HG03175 (cell line): Measurements from ENCODE around the gene RABIF.
A peak's percentile ranks its signal among the peaks of the same experiment; 100 is the strongest.

ENCODE experiments used
- ATAC-seq: cut with Tn5 transposase; IDR thresholded peaks from one replicate; pipeline ENCODE4 v1.9.1; 2021; ENCODE audit warnings: mild to moderate bottlenecking, moderate library complexity; ENCODE audit not compliant: unreplicated experiment

Gene RABIF

DNA sequence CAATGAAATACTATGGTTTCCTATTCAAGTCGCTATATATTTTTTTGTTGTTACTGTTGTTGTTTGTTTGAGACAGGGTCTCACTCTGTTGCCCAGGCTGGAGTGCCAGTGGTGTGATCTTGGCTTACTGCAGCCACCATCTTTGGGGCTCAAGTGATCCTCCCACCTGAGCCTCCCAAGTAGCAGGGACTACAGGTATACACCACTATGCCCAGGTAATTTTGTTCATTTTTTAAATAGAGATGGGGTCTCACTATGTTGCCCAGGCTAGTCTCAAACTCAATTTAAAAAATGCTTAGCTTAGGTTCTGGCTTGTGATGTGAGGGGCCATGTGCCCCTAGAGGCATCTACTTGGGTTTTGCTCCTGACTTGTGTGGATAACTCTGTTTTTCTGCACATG lies 9.8 kb downstream of the RABIF start:
- ATAC-seq: no peak

DNA sequence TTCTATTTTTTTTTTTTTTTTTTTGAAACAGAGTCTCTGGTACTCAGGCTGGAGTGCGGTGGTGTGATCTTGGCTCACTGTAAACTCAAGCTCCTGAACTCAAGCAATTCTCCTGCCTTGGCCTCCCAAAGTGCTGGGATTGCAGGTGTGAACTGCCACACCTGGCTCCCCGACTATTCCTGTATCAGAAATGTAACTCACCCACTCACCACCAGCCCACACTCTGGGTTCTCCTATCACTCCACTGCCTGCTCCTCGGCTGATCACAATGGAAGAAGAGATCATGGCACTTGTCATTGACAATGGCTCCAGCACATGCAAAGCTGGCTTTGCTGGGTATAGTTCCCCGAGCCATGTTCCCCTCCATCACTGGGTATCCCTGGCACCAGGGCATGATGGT lies 15.9 kb downstream of the RABIF start:
- ATAC-seq: no peak

DNA sequence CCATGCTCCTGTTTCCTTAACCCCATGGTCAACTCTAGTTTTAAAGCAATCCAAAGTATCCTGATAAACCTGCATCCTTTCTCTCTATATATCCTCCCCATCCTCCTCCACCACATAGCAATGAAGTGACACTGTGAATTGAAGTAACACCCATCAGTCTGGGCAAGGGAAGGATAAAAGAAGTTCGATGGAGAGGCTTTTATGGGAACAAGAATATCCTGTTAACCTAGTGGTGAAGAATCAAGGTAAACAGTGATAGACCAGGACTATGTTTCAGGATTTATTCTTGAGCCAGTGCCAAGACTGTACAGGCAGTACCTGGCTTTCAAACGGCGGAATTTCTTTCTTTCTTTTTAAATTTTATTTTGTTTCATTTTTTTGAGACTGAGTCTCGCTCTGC lies 17.6 kb downstream of the RABIF start:
- ATAC-seq: no peak

DNA sequence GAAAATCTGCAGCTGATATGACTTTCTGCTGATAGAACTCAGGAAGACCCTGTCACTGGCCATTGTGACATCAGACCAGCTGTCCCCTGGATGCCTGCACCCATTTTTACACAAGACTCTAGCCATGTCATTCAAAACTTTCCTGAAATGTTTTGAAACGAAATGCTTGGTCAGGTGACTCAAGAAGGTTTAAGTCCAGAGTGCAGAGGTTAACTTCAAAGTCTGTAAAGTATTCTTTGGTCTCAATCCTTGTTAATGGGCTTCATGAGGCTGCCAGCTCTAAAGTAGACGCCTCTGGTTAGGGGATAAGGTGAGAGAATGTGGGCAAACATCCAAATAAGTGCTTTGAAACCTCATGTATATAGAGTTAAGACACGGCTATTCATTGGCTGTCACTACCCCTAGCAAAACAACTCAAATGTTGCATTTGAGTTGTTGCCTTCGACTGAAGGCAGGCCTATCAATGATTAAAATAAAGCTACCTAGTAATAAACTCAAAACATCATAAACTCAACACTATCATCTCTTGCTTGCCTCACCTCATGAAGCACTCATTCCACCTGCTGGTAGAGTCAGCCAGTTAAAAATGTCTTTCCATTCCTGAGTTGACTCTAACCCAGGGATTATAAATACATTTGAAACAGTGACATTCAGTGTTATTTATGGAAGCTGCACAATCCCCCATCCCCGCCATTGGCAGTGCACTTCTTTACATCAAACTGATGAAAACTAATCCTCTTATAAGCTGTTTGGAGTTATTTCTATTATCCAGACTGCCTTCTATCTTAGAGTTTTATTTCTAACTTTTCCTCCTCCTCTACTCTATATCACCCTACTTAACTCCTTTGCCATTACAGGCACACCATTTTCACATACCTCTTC lies 26.0 kb downstream of the RABIF start:
- ATAC-seq: no peak

DNA sequence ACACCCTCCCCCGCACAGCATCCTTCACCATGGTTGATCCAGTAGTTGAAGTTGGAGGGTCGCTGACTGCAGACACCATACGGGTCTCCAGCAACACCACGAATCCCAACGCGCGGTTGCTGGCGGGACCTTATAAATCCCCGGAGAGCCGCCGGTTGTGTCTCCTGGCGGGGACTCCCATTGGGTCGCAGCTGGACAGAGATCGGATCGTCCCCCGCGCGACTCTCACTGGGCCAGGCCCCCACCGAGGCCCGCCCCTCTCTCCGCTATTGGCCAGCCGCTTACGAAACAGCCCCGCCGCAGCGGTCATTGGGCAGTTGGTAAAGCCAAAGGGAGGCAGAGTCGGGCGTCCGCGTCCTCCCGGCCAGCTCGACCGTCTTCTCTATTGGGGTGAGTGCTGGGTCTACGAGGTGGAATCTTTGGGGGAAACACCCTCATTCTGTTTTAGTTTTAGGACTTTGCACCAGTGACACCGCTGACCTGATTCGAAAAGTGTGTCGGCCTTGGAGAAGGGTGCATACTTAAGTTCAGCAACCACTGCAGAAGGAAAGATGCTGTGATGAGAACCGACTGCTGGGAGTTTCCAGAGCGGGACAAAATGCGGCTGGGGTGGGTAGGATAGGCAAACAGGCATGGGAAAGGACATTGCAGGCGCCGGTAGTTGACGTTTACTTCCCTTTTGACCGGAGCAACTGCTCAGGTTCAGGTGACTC lies 27.4 kb downstream of the RABIF start:
- peak; percentile 74 for ATAC-seq

DNA sequence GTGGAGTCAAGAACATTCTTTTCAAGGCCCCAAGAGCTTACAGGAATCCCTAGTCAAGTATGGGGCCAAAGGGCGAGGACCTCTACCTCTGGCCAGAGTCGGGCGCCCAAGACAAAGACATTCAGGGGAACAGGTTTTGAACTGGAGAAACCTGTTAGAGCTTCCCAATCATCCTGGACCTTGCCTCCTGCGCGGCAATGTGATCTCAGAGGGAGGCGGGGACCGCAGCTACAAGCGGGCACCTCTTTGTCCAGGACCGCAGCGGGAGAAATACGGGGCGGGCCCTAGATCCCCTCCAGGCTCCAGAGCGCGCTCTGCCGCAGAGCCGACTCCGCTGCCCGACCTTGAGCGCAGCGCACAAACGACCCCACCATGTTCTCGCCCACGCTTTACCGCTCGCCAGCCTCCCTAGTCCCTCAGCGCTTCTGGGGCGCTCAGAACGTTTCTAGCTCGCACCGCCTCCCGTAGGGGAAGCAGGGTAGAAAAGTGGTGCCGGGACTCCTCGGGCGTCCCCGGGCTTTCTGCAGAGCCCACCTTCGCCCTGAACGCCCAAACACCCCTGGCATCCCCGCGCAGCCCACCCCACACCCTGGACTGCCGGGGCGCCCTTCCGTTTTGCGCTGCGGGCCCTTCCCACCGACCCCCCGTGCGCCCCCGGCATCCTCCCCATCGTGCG lies 28.1 kb downstream of the RABIF start:
- no peak for ATAC-seq

DNA sequence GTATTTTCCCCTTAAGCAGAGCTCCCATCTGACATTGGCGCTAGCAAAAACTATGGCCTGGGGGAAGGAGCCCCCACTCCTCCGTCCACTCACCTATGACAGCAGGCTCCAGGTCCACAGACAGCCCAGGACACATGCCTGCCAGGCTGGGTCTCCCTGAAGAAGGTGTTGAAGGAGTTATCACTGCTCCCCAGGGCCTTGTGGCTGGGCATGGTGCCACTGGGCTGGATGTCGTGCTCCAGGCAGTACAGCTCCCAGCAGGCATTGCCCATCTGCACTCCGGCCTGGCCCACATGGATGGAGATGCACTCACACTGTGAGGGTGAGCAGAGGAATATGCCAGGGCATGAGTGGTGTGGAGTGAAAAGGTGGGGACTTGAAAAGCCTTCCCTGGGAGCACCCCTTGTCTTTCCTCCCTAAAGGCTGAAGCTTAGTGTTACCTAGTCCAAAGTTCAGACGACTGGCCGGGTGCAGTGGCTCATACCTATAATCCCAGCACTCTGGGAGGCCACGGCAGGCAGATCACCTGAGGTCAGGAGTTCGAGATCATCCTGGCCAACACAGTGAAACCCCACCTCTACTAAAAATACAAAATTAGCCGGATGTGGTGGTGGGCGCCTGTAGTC lies 30.0 kb downstream of the RABIF start:
- ATAC-seq: no peak

DNA sequence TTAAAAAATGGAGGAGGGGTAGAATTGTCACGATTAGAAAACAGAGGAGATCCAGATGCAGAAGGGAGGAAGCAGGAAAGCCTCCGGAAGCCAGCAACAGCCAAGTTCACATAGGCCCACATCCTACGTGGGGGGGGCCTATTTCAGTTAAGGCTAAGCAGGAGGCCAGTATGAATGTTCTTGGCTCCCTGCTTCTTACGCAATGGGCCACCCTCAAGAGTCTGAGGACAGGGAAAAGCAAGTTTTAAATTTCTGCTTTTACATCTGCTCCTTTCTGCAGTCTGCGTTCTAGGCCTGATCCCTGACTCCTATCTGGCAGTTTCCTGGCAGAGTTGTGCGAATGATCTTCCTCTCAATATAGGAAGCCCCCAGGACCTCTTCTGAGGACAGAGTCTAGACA lies 30.6 kb downstream of the RABIF start:
- no peak for ATAC-seq

DNA sequence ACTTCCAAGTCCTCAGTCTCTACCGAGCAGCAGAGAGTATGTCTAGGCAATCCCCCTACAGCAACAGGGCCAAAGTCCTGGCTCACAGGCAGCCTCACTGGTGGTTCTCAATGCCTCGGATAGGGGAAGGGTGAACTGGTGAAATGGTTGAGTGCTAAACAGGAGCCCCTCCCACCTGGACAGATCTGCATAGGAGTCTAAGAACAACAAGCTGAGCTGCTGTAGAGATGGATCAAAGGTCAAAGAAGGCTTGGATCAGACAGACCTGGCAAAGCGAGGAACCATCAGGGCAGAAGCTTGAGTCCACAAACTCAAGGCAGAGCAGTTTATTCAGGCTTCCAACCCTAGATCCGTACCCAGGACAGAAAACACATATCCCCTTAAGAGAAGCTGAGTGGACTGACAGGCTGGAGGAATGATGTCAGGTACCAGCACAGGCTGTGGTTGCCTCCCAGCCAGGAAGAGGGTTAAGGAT lies 31.8 kb downstream of the RABIF start:
- no peak for ATAC-seq

DNA sequence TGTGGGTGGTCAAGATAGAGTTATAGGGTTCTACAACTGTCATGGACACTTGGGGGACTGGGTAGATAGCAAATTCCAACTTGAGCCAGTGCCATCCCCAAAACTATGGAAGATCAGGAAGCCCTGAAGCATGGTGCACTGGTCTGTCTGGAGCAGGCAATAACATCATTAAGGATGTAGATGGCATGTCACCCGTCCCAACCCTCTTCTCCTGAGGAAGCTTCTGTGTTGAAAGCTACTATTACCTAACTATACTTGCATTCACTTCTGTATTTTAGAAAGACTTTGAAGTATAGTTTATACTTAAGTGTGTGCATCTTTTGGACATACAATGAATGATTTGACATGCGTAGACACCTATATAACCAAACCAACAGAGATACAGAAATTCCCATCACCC lies 32.9 kb downstream of the RABIF start:
- no peak for ATAC-seq

DNA sequence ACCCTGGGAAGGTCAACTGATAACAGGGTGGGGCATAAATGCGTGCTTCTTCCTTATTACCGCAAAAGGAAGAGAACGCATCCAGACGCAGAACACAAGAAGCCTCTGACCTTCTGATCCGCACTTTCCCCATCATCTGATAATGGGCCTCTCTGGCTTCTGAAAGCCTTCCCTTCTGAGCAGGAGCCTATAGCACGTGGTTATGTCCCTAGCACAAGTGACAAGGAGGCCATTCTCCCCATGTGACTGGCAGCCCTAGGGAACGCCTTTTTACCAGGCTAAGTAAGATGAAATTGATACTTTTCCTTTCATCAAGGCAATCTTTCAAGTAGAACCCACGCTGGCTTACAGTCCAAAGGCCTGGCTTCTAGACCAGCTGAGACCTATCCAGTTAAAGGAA lies 34.2 kb downstream of the RABIF start:
- no peak for ATAC-seq

DNA sequence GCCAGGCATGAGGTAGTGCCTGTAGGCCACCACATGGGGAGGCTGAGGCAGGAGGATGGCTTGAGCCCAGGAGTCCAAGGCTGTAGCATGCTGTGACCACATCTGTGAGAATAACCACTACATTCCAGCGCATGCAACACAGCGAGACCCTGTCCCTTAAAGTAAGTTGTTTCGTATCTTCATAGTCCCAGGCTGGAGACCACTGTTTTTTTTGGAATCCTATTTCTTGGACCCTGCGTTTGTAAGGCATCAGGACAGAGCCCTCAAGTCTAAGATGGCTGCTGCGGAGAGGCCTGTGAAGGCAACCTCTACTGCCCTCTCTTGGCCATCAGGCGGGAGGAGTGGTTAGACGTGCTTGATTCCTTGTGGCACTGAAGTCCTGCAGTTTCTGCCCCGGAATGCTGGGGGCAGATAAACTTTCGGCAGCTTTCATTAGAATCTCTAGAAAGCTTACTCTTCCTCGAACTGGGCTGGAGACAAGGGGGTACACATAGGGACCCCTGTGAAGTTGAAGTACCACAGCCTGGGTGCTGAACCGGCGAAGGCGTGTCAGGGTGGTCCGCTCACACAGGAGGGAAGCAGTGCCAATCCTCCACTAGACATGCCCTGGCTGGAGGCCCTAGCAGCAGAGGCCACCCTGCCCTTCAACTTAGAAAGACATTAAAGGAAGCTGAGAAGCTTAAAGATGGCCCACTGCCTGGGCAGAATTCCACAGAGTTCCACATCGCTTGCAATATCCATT lies 36.6 kb downstream of the RABIF start:
- ATAC-seq: no peak

DNA sequence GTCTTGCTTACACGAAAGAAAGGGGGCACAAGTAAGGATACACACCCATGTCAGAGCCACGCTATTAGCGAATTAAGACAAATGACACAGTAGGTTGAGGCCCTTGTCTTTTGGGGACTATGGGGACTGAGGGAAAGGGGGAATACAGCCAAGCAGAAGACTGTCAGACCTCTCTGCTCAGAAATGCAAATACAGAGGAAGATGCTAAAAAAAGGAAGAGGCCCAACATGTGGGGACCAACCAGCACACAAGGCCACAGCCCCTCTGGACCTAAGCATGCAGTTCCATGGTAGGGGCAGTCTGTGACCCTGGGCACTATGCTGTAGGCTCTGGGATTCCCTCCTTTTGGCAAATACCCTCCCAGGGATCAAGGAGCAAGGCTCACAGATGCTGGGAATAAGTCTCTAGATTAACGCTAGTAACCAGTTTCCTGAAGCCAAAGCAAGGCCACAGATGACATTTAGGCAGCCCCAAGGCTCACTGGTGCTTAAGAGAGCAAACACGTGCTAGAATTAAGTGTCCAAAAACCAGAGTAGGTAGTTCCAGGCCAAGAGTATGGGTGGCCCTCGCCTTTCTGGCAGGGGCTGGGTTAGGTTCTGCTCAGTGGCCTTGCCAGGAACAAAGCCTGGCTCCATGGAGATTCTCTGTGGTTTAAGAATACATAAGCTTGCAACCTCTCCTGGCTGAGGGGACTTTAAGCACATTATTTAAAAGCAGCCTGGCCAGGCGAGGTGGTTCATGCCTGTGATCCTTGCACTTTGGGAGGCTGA lies 38.2 kb downstream of the RABIF start:
- ATAC-seq: no peak

DNA sequence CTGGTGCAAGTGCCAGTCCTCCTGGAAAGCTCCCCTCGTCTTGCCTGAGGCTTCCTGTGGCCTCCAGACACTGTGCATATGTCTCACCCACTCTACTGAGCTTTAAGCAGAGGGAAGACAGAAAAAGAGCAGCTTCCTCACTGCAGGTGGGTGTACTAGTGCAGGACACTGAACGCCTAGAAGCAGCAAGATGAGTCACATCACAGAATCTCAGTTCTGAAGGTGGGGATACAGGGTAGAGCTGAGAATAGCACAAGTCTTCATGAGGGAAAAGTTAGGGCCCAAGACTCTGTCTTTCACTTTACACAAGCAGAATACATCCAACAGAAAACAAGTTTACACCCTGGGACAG lies 40.8 kb downstream of the RABIF start:
- no peak for ATAC-seq

DNA sequence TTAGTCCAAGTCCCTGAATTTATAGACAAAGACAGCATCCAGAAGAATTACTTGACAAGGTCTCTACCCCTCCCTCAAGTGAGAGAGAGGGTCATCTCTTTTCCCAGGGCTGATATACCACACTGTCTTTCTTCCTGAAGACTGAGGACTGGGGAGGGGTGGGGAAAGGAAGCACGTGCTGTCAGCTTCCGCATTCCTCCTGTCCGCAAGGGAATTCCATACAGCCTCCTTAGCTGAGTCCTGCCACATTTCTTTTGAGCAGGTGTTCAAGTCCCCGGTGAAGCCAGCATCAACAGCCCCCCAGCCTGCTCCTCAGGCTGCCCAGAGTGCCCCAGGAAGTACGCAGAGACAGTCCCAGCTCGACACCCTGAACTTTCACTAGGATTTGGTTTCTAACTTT lies 44.0 kb downstream of the RABIF start:
- no peak for ATAC-seq

DNA sequence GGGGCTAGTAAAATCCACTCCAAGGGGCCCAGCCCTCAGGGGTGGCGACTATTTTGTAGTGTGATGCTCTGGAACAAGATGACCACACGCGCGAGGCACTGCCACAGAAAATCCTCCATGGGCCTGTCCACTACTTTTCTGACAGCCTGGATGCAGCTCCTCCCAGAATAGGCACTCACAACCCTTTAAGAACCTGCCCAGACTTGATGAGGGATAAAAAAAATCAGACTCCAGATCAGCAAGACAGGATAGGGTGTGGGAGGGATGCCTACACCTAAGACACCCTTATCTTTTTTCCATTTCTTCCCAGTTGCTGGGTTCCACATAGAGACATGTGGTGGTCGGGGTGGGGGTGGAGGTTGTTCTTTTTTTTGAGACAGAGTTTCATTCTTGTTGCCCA lies 44.7 kb downstream of the RABIF start:
- no peak for ATAC-seq

DNA sequence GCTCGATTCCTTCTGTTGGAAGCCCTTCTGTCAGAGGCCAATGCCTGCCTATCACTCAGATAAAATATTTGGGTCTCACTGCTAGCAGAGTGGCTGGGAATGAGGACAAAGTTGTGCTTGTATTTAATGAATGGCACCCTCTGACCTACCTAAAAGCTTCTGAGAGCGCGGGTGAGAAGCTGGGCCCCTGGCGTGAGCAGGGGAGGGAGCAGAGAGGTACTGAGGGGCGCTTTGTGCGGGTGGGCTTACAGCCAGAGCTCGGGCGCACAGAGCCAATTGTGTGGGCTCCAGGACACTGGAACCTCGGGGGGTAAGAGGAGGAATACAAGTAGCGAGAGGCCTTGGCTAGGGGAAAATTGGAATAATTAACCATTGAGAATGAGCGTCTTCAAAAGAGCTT lies 45.9 kb downstream of the RABIF start:
- no peak for ATAC-seq

DNA sequence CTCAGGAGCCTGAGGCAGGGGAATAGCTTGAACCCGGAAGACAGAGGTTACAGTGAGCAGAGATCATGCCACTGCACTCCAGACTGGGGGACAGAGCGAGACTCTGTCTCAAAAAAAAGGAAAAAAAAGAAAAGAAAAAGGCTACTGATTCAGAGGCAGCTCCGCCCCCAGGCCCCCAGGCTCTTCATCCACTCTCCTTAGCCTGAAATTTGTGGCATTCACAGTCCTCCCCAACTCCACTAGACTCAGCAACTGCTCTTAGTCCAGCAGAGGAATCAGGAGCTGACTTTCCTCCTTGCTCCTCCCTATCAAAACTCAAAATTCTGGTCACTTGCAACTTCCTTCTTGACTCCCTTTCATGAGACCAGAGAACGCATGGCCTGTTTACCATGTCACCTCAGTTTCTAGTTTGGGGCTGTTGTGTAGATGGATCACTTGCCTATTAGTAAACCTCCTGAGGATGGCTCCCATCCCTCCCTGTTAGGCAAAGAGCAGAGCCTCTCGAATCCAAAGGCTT lies 51.1 kb downstream of the RABIF start:
- ATAC-seq: no peak

DNA sequence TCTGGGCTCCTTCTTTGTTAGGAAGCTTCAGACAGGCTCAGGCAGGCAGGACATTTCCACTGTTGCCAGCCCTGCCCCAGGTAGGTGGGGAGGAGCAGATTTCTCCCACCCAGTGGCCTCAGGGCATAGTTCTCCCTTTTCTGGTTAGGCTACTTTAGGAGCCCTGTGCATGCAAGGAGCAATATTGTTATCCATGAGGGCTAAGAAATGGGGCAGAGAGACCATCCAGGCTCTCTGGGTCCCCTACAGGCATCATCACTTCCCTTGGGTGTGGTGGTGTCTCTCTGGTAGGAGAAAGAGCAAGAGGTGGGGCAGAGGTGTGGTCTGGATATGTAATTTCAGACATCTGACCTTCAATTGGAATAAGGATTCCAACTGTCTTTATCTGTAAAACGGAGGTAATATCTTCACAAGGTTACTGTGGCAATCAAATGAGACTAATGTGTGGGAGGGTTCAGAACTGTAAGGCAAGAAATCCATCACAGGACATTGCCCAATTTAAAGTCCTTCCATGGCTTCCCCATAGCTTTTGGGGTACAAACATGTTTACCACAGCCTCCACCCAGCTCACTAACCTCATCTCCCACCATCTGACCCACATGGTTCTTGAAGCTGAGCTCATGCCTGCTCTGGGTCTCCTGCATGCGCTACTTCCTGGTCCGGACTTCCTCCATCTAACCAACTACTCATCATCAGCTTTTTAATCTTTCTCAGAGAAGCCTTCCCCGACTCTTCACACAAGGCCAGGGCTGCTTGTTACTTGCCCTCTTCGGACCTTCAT lies 52.1 kb downstream of the RABIF start:
- ATAC-seq: no peak
